B cell (primary cell): ENCODE data around the gene XPO1. TPM values are rescaled to one million over a fixed set of nuclear protein-coding genes. Genes with fewer than 3 reads are reported as not detected.
A peak's percentile ranks its signal among the peaks of the same experiment; 100 is the strongest.

Source experiments
- ATAC-seq: fragments of 200-7000 bp; cut with Tn5 transposase; one replicate; pipeline ENCODE4 v1.10.0; 2021; ENCODE audit warnings: low read depth, mild to moderate bottlenecking, moderate number of reproducible peaks, moderate library complexity
- CTCF ChIA-PET: fragments of 350-600 bp; sonication (Branson Sonifier 250); formaldehyde crosslinking; loops from one replicate; lab custom pipeline; 2021; ENCODE audit warnings: antibody characterized with exemption, inconsistent platforms; lab: Charles Lee
- POLR2A ChIA-PET: fragments of 350-600 bp; sonication (Branson Sonifier 250); formaldehyde crosslinking; loops from one replicate; lab custom pipeline; 2021; ENCODE audit warnings: antibody characterized with exemption; lab: Charles Lee
- DNase-seq: peaks from one replicate; pipeline ENCODE4 v3.0.0; 2013
- H2AFZ ChIP-seq: 2 replicates; pipeline ENCODE4 v1.6.1; 2012; ENCODE audit warnings: mild to moderate bottlenecking, low read depth, low read length; ENCODE audit not compliant: insufficient read depth, poor library complexity, severe bottlenecking
- H3K27ac ChIP-seq, 2 donors: 1 replicate in 1 of 2; 2 replicates in 1 of 2; pipeline ENCODE4 v1.5.1; 2012 to 2013; ENCODE audit warnings: low read length in 2 of 2, mild to moderate bottlenecking in 2 of 2, moderate library complexity in 1 of 2
- H3K27me3 ChIP-seq, 4 experiments: fragments of 200-600 bp in 1 of 4; sonication (generic) in 1 of 4; replicated peaks in 1 of 4; 1 replicate in 2 of 4; 2 replicates in 2 of 4; pipeline versions ENCODE4 v1.6.1 to v1.7.0; 2013 to 2016; ENCODE audit warnings: low read length in 3 of 4, mild to moderate bottlenecking in 2 of 4, mixed read lengths in 1 of 4, moderate library complexity in 1 of 4; ENCODE audit not compliant: insufficient read depth in 4 of 4, control insufficient read depth in 3 of 4; ENCODE audit errors: control extremely low read depth in 1 of 4
- H3K36me3 ChIP-seq, 2 experiments: replicated peaks in 1 of 2; 1 replicate in 1 of 2; 2 replicates in 1 of 2; pipeline versions ENCODE4 v1.6.1 to v1.7.1; 2013; ENCODE audit warnings: low read length in 1 of 2; ENCODE audit not compliant: insufficient read depth in 2 of 2, control insufficient read depth in 1 of 2; ENCODE audit errors: control extremely low read depth in 1 of 2, extremely low read depth in 1 of 2
- H3K4me1 ChIP-seq, 2 donors: fragments of 200-600 bp in 1 of 2; sonication (generic) in 1 of 2; 1 replicate in 1 of 2; 2 replicates in 1 of 2; pipeline versions ENCODE4 v1.5.1 to v1.6.1; 2013 to 2017; ENCODE audit warnings: low read length in 2 of 2; ENCODE audit not compliant: control insufficient read depth in 2 of 2, insufficient read depth in 2 of 2
- H3K4me2 ChIP-seq: replicated peaks from 2 replicates; pipeline ENCODE3; 2012; ENCODE audit warnings: mild to moderate bottlenecking, low read depth, low read length; ENCODE audit not compliant: poor library complexity, severe bottlenecking
- H3K4me3 ChIP-seq, 5 experiments: fragments of 200-600 bp in 1 of 5; sonication (generic) in 1 of 5; 1 replicate in 3 of 5; 2 replicates in 2 of 5; pipeline versions ENCODE4 v1.5.1 to v1.7.0; 2011 to 2016; ENCODE audit warnings: low read length in 4 of 5, mild to moderate bottlenecking in 4 of 5, low read depth in 2 of 5, control low read depth in 1 of 5, moderate library complexity in 1 of 5; ENCODE audit not compliant: insufficient read depth in 1 of 5; ENCODE audit errors: control extremely low read depth in 1 of 5, extremely low read depth in 1 of 5
- H3K79me2 ChIP-seq: fragments of 200-600 bp; sonication (generic); one replicate; pipeline ENCODE4 v1.6.0; 2016; ENCODE audit warnings: low read length; ENCODE audit not compliant: control insufficient read depth, insufficient read depth
- H3K9ac ChIP-seq: fragments of 200-600 bp; sonication (generic); 2 replicates; pipeline ENCODE4 v1.6.1; 2017; ENCODE audit warnings: mild to moderate bottlenecking, low read length, moderate library complexity
- H3K9me3 ChIP-seq, 3 donors: one replicate each; pipeline versions ENCODE4 v1.6.1 to v1.7.1; 2013; ENCODE audit warnings: low read length in 2 of 3; ENCODE audit not compliant: control insufficient read depth in 2 of 3, insufficient read depth in 1 of 3; ENCODE audit errors: control extremely low read depth in 1 of 3
- H4K20me1 ChIP-seq: 2 replicates; pipeline ENCODE4 v1.6.0; 2012; ENCODE audit warnings: mild to moderate bottlenecking, low read length; ENCODE audit not compliant: insufficient read depth, control insufficient read depth, poor library complexity, severe bottlenecking
- H3K27ac Mint-ChIP-seq: one replicate; pipeline ENCODE4 v1.8.0; 2021; ENCODE audit warnings: mixed read lengths
- H3K27me3 Mint-ChIP-seq: one replicate; pipeline ENCODE4 v1.8.0; 2021; ENCODE audit warnings: mixed read lengths
- H3K4me1 Mint-ChIP-seq: one replicate; pipeline ENCODE4 v1.8.0; 2021; ENCODE audit warnings: mixed read lengths
- H3K4me3 Mint-ChIP-seq: one replicate; pipeline ENCODE4 v1.8.0; 2021; ENCODE audit warnings: mixed read lengths
- H3K9me3 Mint-ChIP-seq: one replicate; pipeline ENCODE4 v1.8.0; 2022; ENCODE audit warnings: mixed read lengths; ENCODE audit not compliant: insufficient read depth
- EZH2 ChIP-seq: IDR thresholded peaks from 2 replicates; pipeline ENCODE4 v1.6.1; 2012; ENCODE audit warnings: borderline replicate concordance, low read depth, mild to moderate bottlenecking, moderate library complexity, low read length; ENCODE audit not compliant: insufficient read depth, poor library complexity, severe bottlenecking
- WGBS: methylation state at CpG from one replicate; pipeline ENCODE4 v1.1.5; 2013; ENCODE audit warnings: missing lambda C conversion rate; ENCODE audit not compliant: insufficient coverage; 5-methylcytosine and 5-hydroxymethylcytosine counted together
- intact Hi-C: fragments of 100-400 bp; cut with micrococcal nuclease; formaldehyde crosslinking; loops from one replicate; pipeline ENCODE4 v1.10.0; 2022
- polyA plus RNA-seq: library from polyadenylated mRNA; depleted of rRNA; stranded (reverse); fragments of >200 nt; gene quantifications from 2 replicates; pipeline ENCODE4 v1.2.3, GENCODE V29; 2012
- total RNA-seq, 2 donors: library from RNA; stranded (reverse); fragments of 120-200 nt in 1 of 2; gene quantifications; 1 replicate in 1 of 2; 2 replicates in 1 of 2; pipeline versions ENCODE4 v1.2.3 to v1.2.4, GENCODE V29; 2013 to 2022
- TF ChIP-seq, protein P1 (sequence below): fragments of 200-600 bp; IDR thresholded peaks from one replicate; pipeline ENCODE4 v1.8.0; 2022; ENCODE audit warnings: antibody characterized with exemption, mild to moderate bottlenecking

The XPO1 gene
- total and polyA plus RNA-seq, 2 donors (not counting 1 experiment from before 2014, with no cell fraction given), result 43.8 to 208 TPM

DNA sequence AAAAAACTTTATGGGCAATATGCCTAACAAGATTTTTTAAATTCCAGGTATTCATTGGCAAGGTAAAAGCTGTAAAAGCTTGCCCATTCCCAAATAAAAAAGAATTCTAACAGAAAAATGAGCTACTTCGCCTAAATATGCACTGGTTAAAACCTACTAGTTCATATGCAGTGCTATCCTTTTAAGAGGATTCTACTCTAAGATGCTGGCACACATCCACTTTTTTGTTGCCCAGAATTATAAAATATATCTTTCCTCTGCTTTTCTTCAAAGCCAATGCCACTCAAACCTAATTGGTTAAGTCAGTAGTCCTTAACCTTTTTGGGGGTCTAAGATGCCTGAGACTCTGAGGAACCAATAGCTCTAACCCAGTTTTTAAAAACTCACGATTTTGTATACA, 3.2 kb downstream of the XPO1 start:
- intact Hi-C loops, result loop anchor here (5.0 to 10.0 kb wide), 8 partner anchors 33 to 662 kb away; partner anchors contain the start of genes B3GNT2, CCT4, COMMD1 and PEX13
- peaks cover 77% of the 10 kb centered on the region for H3K79me2 ChIP-seq
- peak overlapping the region; percentile 99 for H3K4me3 Mint-ChIP-seq
- H3K27me3 Mint-ChIP-seq, result no peaks in the 10 kb centered on the region
- H3K9ac ChIP-seq, result no peak overlapping the region
- ATAC-seq (no peak), DNase-seq (no peak)
- no peaks in the 10 kb centered on the region for H3K9me3 ChIP-seq
- peaks cover 5 to 24% of the 10 kb centered on the region in 2 experiments for H3K36me3 ChIP-seq
- no peak overlapping the region for H2AFZ ChIP-seq
- TF ChIP-seq, protein P1, sequence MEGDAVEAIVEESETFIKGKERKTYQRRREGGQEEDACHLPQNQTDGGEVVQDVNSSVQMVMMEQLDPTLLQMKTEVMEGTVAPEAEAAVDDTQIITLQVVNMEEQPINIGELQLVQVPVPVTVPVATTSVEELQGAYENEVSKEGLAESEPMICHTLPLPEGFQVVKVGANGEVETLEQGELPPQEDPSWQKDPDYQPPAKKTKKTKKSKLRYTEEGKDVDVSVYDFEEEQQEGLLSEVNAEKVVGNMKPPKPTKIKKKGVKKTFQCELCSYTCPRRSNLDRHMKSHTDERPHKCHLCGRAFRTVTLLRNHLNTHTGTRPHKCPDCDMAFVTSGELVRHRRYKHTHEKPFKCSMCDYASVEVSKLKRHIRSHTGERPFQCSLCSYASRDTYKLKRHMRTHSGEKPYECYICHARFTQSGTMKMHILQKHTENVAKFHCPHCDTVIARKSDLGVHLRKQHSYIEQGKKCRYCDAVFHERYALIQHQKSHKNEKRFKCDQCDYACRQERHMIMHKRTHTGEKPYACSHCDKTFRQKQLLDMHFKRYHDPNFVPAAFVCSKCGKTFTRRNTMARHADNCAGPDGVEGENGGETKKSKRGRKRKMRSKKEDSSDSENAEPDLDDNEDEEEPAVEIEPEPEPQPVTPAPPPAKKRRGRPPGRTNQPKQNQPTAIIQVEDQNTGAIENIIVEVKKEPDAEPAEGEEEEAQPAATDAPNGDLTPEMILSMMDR, result no peak
- no peak for TF ChIP-seq EZH2
- no peaks in the 10 kb centered on the region for H3K27me3 ChIP-seq
- H3K9me3 Mint-ChIP-seq, result no peaks in the 10 kb centered on the region
- CTCF ChIA-PET, result interaction anchor here (0.8 to 1.4 kb wide), 7 partner anchors 11 to 116 kb away, joined by 3 to 4 read pairs (median 3); no protein-coding TSS in a partner anchor
- peaks cover 48% of the 10 kb centered on the region for H4K20me1 ChIP-seq
- peaks cover 22 to 34% of the 10 kb centered on the region in 2 donors for H3K4me1 ChIP-seq
- peak overlapping the region in 1 of 5 experiments; percentile 73 for H3K4me3 ChIP-seq
- POLR2A ChIA-PET, result no interaction called here
- no CpG with 5 or more reads among the region's 2 CpGs for WGBS
- peak overlapping the region in 1 of 2 donors; percentile 99 for H3K27ac ChIP-seq
- no peak overlapping the region for H3K27ac Mint-ChIP-seq
- H3K4me1 Mint-ChIP-seq, result peaks cover 48% of the 10 kb centered on the region
- peak overlapping the region; percentile 89 for H3K4me2 ChIP-seq

DNA sequence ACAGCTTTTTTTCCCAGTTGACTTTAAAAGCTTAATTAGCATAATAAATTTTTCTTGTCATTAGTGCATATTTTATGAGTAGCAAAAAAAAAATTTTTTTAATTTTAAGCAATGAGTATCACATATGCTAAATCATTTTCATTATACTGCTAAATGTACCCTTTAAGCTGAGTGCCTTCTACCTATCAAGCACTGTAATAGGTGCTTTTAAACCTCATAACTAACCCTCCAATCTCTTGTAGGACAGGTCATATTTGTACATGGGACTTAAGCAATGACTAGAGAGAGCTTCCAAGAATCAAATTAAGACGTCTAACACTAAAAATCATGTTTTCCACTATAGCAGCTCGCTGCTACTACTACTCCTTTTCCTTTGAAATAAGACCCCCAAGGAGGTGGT, 7.4 kb downstream of the XPO1 start:
- ChIA-PET POLR2A (interaction anchor here (0.6 to 0.7 kb wide), 4 partner anchors 8 to 261 kb away, joined by 3 to 4 read pairs (median 4); partner anchors contain the start of gene XPO1), CTCF (interaction anchor here (0.6 to 0.8 kb wide), 2 partner anchors 53 to 336 kb away, joined by 3 read pairs; no protein-coding TSS in a partner anchor)
- no CpG with 5 or more reads among the region's 2 CpGs for WGBS
- no peaks in the 10 kb centered on the region for H3K9me3 ChIP-seq
- H3K27me3 Mint-ChIP-seq, result no peaks in the 10 kb centered on the region
- DNase-seq (no peak), ATAC-seq (no peak)
- peak overlapping the region in 1 of 2 donors; percentile 44 for H3K27ac ChIP-seq
- TF ChIP-seq, protein P1, result no peak
- no peak for TF ChIP-seq EZH2
- H3K4me2 ChIP-seq, result no peak overlapping the region
- H3K36me3 ChIP-seq, result peaks cover 9 to 51% of the 10 kb centered on the region in 2 experiments
- peaks cover 9 to 26% of the 10 kb centered on the region in 2 donors for H3K4me1 ChIP-seq
- no peak overlapping the region for H3K4me3 Mint-ChIP-seq
- no peaks in the 10 kb centered on the region for H3K9me3 Mint-ChIP-seq
- H3K4me1 Mint-ChIP-seq, result peaks cover 37% of the 10 kb centered on the region
- peaks cover 98% of the 10 kb centered on the region for H3K79me2 ChIP-seq
- H4K20me1 ChIP-seq, result peaks cover 62% of the 10 kb centered on the region
- H3K27me3 ChIP-seq, result no peaks in the 10 kb centered on the region
- intact Hi-C loops, result loop anchor here (10.0 kb wide), 1 partner anchor 354 kb away; the partner anchor contains the start of gene CCT4
- H3K9ac ChIP-seq, result no peak overlapping the region
- no peak overlapping the region for H2AFZ ChIP-seq
- H3K27ac Mint-ChIP-seq, result no peak overlapping the region
- no peak overlapping the region for H3K4me3 ChIP-seq
